Activated T-cell treated with anti-CD3 and anti-CD28 coated beads, Interleukin-2, amount 50 U/mL, for 24 hours (primary cell): ENCODE results near the gene TSPAN7.

Source experiments
- DNase-seq: peaks from one replicate; pipeline ENCODE4 v3.0.0-alpha.2; 2020
- H3K27ac Mint-ChIP-seq: 2 replicates; pipeline ENCODE4 v1.8.0; 2020; ENCODE audit warnings: mild to moderate bottlenecking, mixed read lengths
- H3K27me3 Mint-ChIP-seq: 2 replicates; pipeline ENCODE4 v1.8.0; 2020; ENCODE audit warnings: mixed read lengths
- H3K36me3 Mint-ChIP-seq: 2 replicates; pipeline ENCODE4 v1.8.0; 2020; ENCODE audit warnings: low read depth, mixed read lengths
- H3K4me1 Mint-ChIP-seq: 2 replicates; pipeline ENCODE4 v1.8.0; 2020; ENCODE audit warnings: low read depth, mixed read lengths
- H3K4me3 Mint-ChIP-seq: 2 replicates; pipeline ENCODE4 v1.8.0; 2020; ENCODE audit warnings: mild to moderate bottlenecking, moderate library complexity, mixed read lengths
- H3K9me3 Mint-ChIP-seq: 2 replicates; pipeline ENCODE4 v1.8.0; 2020; ENCODE audit warnings: mixed read lengths

The TSPAN7 gene

GRCh38 chrX:38646129-38646528 is 84.8 kb downstream of the TSPAN7 start:
- no peak overlapping the region for H3K27ac Mint-ChIP-seq
- no peaks in the 10 kb centered on the region for H3K36me3 Mint-ChIP-seq
- peaks cover 52% of the 10 kb centered on the region for H3K27me3 Mint-ChIP-seq
- H3K4me3 Mint-ChIP-seq: no peak overlapping the region
- no peaks in the 10 kb centered on the region for H3K4me1 Mint-ChIP-seq
- no peaks in the 10 kb centered on the region for H3K9me3 Mint-ChIP-seq
- DNase-seq: no peak

GRCh38 chrX:38649221-38649620 is 87.9 kb downstream of the TSPAN7 start:
- H3K9me3 Mint-ChIP-seq: no peaks in the 10 kb centered on the region
- peaks cover 31% of the 10 kb centered on the region for H3K27me3 Mint-ChIP-seq
- no peak overlapping the region for H3K4me3 Mint-ChIP-seq
- H3K36me3 Mint-ChIP-seq: no peaks in the 10 kb centered on the region
- no peaks in the 10 kb centered on the region for H3K4me1 Mint-ChIP-seq
- H3K27ac Mint-ChIP-seq: no peak overlapping the region
- DNase-seq: no peak

DNA sequence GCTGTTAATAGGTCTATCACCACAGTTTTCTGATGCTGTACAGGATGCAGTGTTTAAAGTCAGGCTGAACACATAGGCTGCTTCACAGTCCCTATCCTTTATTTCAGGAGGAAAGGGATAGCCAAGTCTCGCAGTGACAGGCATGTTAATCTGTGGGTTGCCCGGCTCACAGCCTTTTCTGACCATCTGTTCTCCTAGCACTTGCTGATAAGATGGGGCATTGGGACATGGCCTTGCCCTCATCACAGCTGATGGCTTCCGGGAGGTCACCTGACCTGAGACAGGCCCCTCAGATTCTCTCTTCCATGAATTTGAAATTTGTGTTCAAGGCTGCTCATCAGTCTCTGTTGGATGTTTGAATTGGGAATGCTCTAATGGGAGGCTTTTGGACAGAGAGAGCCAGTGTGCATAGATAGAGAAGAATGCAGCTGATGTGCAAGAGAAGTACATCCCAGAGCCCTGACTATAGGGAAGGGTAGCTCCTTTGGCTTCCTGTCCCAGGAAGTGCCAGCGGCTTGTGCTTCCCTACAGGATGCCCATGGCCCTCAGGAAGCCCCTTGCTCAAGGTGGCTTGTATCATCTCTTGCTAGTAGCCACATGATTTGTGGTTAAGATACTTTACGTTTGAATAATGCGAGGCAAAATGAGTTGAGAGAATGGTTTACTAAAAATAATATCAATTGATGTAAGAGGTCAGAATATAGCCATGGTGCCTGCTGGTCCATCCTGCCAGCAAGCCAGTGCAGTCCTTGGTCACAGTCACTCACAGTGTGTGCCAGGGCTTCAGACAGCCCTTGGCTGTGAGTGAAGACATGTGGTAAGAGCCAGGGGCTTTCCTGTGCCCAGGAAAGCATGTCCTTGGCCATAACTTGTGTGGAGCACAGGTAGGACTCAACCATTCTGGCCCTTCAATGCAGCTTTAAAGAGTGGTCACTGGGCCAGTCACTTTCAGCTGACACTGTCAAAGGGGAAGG is 88.6 kb downstream of the TSPAN7 start:
- no peaks in the 10 kb centered on the region for H3K9me3 Mint-ChIP-seq
- H3K27ac Mint-ChIP-seq: no peak overlapping the region
- H3K4me3 Mint-ChIP-seq: no peak overlapping the region
- no peaks in the 10 kb centered on the region for H3K36me3 Mint-ChIP-seq
- H3K27me3 Mint-ChIP-seq: peaks cover 29% of the 10 kb centered on the region
- DNase-seq: no peak
- no peaks in the 10 kb centered on the region for H3K4me1 Mint-ChIP-seq

DNA sequence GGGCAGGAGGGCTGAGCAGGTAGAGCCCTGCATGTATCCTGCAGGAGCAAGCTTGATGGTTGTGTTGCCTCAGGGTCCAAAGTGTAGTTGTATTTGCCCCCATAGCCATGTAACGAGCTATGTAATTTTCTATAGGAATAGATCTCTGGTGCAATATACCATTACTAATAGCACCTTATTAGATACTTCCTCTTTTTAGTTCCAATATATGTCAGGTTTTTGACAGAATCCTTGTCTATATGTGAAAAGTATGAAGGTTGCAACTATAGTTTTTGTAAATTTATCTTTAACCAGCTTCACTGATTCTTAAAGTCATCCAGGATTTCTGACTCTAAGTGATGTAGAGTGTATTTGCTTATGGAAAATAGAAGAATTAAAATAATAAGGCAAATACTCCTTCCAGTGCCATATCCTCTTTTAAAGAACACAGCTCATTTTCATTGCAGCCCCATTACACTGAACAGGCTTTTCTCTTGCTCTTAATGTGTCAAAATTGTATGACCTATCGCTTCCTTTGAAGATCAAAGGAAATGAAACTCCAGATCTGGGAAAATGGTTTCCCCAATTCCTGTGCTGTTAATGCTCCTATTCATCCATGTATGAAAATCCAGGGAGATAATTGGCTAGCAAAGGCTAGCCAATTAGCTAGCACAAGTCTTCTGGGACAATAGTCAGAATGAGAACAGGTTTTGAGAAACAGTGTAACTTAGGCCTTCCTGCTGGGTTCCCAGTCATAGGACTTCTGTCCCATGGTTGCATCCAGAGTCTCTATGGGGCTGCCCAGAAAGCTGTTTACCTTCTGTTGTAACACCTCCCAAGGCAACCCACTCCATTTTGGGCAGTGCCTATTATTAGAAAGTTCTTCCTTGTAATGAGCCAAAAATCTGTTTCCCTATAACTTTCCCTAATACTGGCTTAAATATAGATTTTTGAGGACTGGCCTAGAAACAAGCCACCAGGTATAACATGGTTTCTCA is 90.6 kb downstream of the TSPAN7 start:
- Mint-ChIP-seq H3K9me3 (no peaks in the 10 kb centered on the region), H3K27ac (no peak overlapping the region), H3K4me3 (no peak overlapping the region), H3K36me3 (no peaks in the 10 kb centered on the region), H3K4me1 (no peaks in the 10 kb centered on the region), H3K27me3 (peaks cover 23% of the 10 kb centered on the region)
- DNase-seq: no peak

- Mint-ChIP-seq H3K36me3 (no peaks in the 10 kb centered on the region), H3K27me3 (peaks cover 21% of the 10 kb centered on the region), H3K4me3 (no peak overlapping the region), H3K27ac (no peak overlapping the region), H3K9me3 (no peaks in the 10 kb centered on the region), H3K4me1 (no peaks in the 10 kb centered on the region)
- no peak for DNase-seq
These were observed 91.6 kb downstream of the TSPAN7 start for GRCh38 chrX:38652934-38653442.

DNA sequence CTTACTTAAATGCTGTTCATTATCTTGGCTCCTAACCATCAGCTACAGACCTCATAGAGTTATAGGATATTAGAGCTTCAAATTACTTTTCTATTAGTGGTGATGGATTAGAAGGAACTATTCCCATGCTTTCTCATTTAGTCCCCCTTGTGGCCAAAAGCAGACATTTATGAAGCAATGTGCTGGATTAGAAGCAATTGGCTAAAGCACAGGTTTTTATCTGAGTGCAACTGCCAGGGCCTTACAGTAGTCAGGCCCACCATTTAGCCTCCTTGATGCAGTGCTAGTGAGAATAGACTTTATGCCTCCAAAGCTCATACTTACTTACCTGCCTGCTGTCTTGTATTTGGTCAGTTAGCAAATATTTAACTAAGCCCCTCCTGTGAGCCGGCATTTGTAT is 93.0 kb downstream of the TSPAN7 start:
- Mint-ChIP-seq H3K27ac (no peak overlapping the region), H3K4me1 (no peaks in the 10 kb centered on the region), H3K36me3 (no peaks in the 10 kb centered on the region), H3K4me3 (no peak overlapping the region), H3K27me3 (peaks cover 30% of the 10 kb centered on the region), H3K9me3 (no peaks in the 10 kb centered on the region)
- no peak for DNase-seq

- Mint-ChIP-seq H3K4me1 (no peaks in the 10 kb centered on the region), H3K9me3 (no peaks in the 10 kb centered on the region), H3K36me3 (no peaks in the 10 kb centered on the region)
These were observed 95.1 kb downstream of the TSPAN7 start for GRCh38 chrX:38656350-38656915.

GRCh38 chrX:38657562-38657961 is 96.2 kb downstream of the TSPAN7 start:
- no peak overlapping the region for H3K27ac Mint-ChIP-seq

More at GRCh38 chrX:38656350-38656915, 95.1 kb downstream of the TSPAN7 start:
- Mint-ChIP-seq H3K27ac (no peak overlapping the region), H3K27me3 (peaks cover 27% of the 10 kb centered on the region), H3K4me3 (no peak overlapping the region)
- DNase-seq: no peak

DNA sequence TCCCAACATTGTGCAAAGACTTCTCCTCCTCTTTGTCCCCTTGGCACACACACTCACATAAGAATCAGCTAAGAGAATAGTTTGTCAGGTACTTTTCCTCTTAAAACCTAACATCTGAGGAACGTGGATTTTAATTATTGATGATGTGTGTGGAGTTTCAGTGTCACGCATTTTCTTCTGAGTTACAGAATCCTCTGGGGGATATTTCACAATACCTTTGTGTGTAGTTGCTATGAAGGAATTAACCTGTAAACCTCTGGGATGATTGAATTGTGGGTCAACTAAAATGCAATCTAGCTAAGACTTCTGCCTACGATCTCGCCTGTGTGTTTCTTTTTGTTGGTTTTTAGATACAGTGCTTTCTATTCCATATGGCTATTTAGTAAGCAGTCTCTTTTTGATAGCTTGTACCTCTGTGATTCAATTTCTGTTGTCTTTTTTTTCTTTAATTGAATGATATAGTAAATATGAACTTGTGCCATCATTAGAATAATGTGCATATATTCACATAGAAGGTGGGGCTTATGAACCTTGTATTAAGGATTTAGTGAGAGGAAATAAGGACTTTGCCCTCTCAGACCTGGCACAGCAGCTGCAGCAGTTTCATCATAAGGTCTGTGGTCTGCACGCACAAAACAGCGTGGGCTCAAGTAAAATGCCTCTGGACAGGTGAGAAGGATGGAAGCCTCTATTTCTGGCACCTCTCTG is 99.2 kb downstream of the TSPAN7 start:
- DNase-seq: no peak
- H3K36me3 Mint-ChIP-seq: no peaks in the 10 kb centered on the region
- peaks cover 48% of the 10 kb centered on the region for H3K27me3 Mint-ChIP-seq
- H3K9me3 Mint-ChIP-seq: no peaks in the 10 kb centered on the region
- no peaks in the 10 kb centered on the region for H3K4me1 Mint-ChIP-seq
- H3K27ac Mint-ChIP-seq: no peak overlapping the region
- no peak overlapping the region for H3K4me3 Mint-ChIP-seq

More at GRCh38 chrX:38657562-38657961, 96.2 kb downstream of the TSPAN7 start:
- Mint-ChIP-seq H3K36me3 (no peaks in the 10 kb centered on the region), H3K27me3 (peaks cover 33% of the 10 kb centered on the region), H3K9me3 (no peaks in the 10 kb centered on the region), H3K4me3 (no peak overlapping the region), H3K4me1 (no peaks in the 10 kb centered on the region)
- DNase-seq: no peak

- H3K27me3 Mint-ChIP-seq: peaks cover 52% of the 10 kb centered on the region
- H3K4me1 Mint-ChIP-seq: no peaks in the 10 kb centered on the region
- no peak for DNase-seq
- H3K27ac Mint-ChIP-seq: no peak overlapping the region
- H3K4me3 Mint-ChIP-seq: no peak overlapping the region
- no peaks in the 10 kb centered on the region for H3K36me3 Mint-ChIP-seq
- no peaks in the 10 kb centered on the region for H3K9me3 Mint-ChIP-seq
These were observed 99.7 kb downstream of the TSPAN7 start for GRCh38 chrX:38661103-38661441.

- no peak overlapping the region for H3K27ac Mint-ChIP-seq
- H3K36me3 Mint-ChIP-seq: no peaks in the 10 kb centered on the region
- H3K9me3 Mint-ChIP-seq: no peaks in the 10 kb centered on the region
- H3K4me1 Mint-ChIP-seq: no peaks in the 10 kb centered on the region
- no peak overlapping the region for H3K4me3 Mint-ChIP-seq
- H3K27me3 Mint-ChIP-seq: peaks cover 50% of the 10 kb centered on the region
- no peak for DNase-seq
These were observed 100.2 kb downstream of the TSPAN7 start for GRCh38 chrX:38661561-38661960.

GRCh38 chrX:38662640-38663039 is 101.3 kb downstream of the TSPAN7 start:
- Mint-ChIP-seq H3K4me3 (no peak overlapping the region), H3K36me3 (no peaks in the 10 kb centered on the region), H3K27me3 (peaks cover 56% of the 10 kb centered on the region), H3K4me1 (no peaks in the 10 kb centered on the region), H3K9me3 (no peaks in the 10 kb centered on the region), H3K27ac (no peak overlapping the region)
- DNase-seq: no peak

- Mint-ChIP-seq H3K9me3 (no peaks in the 10 kb centered on the region), H3K36me3 (no peaks in the 10 kb centered on the region)
- DNase-seq: no peak
These were observed 102.9 kb downstream of the TSPAN7 start for GRCh38 chrX:38664285-38664684.

DNA sequence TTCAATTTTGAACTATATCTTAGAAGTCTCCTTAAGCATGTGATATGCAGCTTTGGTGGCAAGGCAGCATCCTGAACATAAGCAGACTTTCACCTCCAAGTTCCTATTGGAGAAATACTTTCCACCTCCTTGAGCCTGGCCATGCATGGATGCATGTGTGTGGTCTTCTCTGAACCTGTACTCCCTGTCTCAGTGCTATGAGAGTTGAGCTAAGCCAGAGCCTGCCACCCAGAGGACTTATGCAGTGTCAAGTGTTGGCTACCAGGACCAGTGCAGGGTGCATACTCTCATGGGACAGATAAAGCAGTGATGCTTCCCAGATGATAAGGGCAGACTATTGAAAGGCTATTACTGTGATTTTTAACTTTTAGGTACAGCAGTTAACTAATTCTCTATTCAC is 105.6 kb downstream of the TSPAN7 start:
- Mint-ChIP-seq H3K4me1 (peaks cover 3% of the 10 kb centered on the region), H3K27me3 (peaks cover 66% of the 10 kb centered on the region), H3K27ac (no peak overlapping the region), H3K9me3 (no peaks in the 10 kb centered on the region), H3K4me3 (no peak overlapping the region), H3K36me3 (no peaks in the 10 kb centered on the region)
- no peak for DNase-seq

More at GRCh38 chrX:38664285-38664684, 102.9 kb downstream of the TSPAN7 start:
- H3K4me3 Mint-ChIP-seq: no peak overlapping the region
- H3K27ac Mint-ChIP-seq: no peak overlapping the region
- H3K4me1 Mint-ChIP-seq: no peaks in the 10 kb centered on the region
- peaks cover 53% of the 10 kb centered on the region for H3K27me3 Mint-ChIP-seq
